Measurements from ENCODE around the gene CFAP300.

- TF ChIP-seq CTCF (IDR thresholded peaks at IDR 0.05 in 8 of 11, conservative IDR thresholded peaks at IDR 0.05 in 3 of 11): no peak
- TF ChIP-seq POLR2AphosphoS5 (IDR thresholded peaks at IDR 0.05): no peak
- TF ChIP-seq POLR2A (IDR thresholded peaks at IDR 0.05): no peak
Observed at GRCh38 chr11:102121329-102121728, 74.1 kb downstream of the CFAP300 start.

All from spleen (tissue), 7 donors.